HG03342 (cell line): ENCODE data around the gene PARP14.
"Not testable (repeated sequence)": the region's sequence is repeated elsewhere in the genome, so short reads cannot be mapped to it uniquely, and the experiment has no call there.

Experiments used
- ATAC-seq: cut with Tn5 transposase; IDR thresholded peaks from one replicate; pipeline ENCODE4 v1.9.1; 2021; ENCODE audit warnings: mild to moderate bottlenecking, moderate library complexity; ENCODE audit not compliant: unreplicated experiment

PARP14 gene, protein sequence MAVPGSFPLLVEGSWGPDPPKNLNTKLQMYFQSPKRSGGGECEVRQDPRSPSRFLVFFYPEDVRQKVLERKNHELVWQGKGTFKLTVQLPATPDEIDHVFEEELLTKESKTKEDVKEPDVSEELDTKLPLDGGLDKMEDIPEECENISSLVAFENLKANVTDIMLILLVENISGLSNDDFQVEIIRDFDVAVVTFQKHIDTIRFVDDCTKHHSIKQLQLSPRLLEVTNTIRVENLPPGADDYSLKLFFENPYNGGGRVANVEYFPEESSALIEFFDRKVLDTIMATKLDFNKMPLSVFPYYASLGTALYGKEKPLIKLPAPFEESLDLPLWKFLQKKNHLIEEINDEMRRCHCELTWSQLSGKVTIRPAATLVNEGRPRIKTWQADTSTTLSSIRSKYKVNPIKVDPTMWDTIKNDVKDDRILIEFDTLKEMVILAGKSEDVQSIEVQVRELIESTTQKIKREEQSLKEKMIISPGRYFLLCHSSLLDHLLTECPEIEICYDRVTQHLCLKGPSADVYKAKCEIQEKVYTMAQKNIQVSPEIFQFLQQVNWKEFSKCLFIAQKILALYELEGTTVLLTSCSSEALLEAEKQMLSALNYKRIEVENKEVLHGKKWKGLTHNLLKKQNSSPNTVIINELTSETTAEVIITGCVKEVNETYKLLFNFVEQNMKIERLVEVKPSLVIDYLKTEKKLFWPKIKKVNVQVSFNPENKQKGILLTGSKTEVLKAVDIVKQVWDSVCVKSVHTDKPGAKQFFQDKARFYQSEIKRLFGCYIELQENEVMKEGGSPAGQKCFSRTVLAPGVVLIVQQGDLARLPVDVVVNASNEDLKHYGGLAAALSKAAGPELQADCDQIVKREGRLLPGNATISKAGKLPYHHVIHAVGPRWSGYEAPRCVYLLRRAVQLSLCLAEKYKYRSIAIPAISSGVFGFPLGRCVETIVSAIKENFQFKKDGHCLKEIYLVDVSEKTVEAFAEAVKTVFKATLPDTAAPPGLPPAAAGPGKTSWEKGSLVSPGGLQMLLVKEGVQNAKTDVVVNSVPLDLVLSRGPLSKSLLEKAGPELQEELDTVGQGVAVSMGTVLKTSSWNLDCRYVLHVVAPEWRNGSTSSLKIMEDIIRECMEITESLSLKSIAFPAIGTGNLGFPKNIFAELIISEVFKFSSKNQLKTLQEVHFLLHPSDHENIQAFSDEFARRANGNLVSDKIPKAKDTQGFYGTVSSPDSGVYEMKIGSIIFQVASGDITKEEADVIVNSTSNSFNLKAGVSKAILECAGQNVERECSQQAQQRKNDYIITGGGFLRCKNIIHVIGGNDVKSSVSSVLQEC (N-terminal part only)

DNA sequence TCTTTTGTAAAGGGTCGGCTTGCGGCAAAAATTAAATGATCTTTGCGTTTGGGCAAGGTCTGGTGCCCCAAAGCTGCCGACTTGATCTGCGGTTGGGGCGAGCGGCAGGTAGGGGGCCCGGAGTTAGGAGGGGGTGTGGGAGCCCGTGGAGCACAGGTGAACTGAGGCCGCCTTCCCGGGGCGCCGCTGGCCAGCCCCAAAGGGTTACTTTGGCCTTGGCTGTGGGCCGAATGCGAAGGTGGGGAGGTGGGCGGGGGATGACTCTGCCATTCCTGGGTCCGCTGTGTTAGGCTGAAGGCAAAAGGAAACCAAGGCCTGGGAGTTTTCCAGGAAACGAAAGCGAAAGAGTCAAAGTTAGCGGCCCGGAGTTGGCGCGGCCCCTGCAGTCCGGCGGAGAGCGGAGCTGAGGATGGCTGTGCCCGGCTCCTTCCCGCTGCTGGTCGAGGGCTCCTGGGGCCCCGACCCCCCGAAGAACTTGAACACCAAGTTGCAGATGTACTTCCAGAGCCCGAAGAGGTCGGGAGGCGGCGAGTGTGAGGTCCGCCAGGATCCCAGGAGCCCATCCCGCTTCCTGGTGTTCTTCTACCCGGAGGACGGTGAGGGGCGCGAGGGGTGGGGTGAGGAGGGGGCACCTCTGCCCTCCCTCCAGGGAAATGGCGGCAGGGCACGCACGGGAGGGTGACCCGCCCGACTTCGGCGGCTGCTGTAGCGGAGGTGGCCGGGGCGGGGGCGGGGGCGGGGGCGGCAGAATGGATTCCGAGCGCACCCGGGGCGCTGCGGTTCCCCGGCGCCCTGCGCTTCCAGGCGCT lies at the start of gene PARP14:
PARP14 (plus strand) TSS at position 365 of the 809 bp plus-strand sequence; CDS start at position 410, 45 bp downstream.
- ATAC-seq: peak; percentile 42

DNA sequence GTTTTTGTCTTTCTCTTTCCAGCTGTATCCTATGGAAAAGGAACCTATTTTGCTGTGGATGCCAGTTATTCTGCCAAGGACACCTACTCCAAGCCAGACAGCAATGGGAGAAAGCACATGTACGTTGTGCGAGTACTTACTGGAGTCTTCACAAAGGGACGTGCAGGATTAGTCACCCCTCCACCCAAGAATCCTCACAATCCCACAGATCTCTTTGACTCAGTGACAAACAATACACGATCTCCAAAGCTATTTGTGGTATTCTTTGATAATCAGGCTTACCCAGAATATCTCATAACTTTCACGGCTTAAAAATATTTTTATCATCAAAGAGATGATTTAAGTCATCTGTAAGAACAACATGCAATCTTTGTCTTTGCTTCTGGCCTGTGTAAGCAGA lies 44.9 kb upstream of the PARP14 start:
- no peak for ATAC-seq

DNA sequence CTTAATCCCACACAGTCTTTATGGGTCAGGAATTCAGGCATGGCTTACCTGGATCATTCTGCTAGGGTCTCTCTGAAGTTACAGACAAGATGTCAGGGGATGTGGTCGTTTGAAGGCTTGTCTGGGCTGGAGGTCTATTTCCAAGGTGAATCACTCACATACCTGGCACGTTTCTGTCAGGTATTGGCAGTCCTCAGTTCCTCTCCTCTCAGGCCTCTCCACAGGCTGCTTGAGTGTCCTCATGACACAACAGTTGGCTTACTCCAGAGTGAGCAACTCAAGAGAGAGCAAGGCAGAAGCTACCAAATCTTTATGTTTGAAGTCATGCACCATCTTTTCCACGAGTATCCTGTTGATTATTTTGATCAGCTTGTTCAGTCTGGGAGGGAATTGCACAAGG lies 43.9 kb upstream of the PARP14 start:
- ATAC-seq: no peak

DNA sequence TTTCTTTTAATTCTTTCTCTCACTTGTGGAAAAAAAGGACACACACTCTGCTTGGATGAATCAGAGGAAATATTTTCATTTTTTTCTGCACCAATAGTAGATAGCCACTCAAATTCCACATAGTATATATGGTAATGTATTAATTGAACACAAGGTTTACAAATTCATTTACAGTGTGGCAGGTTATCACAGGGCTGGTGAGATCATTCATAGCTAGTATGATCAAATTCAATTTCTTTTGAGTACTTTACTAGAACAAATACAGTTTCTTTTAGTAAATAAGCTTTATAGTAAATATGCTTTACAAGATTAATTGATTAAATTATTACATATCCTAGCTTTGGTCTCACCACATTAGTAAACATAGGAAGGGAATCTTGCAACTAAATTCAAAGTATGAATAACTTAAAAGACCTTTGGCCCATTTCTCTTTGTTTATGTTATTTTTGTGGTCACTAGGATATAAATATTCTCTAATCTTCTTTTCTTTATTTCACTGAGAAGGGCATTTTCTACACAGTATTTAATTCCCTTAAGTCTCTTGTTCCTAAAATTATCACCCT lies 40.1 kb upstream of the PARP14 start:
- no peak for ATAC-seq

DNA sequence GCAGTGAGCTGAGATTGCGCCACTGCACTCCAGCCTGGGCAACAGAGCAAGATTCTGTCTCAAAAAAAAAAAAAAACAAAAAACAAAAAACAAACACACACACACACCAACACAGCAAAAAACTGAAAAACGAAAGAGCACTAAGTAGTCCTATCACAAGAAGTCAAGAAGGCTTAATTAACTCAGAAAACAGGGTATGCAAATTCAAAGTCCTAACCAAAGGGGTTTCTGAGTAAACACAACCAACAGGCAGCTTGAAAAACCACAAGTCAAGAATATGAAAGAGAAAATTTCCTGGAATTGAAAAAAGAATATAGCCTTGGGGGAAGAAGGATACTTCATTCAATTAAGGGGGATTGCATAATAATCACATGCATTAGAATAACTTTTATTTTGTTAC lies 37.7 kb upstream of the PARP14 start:
- ATAC-seq: peak; percentile 71

DNA sequence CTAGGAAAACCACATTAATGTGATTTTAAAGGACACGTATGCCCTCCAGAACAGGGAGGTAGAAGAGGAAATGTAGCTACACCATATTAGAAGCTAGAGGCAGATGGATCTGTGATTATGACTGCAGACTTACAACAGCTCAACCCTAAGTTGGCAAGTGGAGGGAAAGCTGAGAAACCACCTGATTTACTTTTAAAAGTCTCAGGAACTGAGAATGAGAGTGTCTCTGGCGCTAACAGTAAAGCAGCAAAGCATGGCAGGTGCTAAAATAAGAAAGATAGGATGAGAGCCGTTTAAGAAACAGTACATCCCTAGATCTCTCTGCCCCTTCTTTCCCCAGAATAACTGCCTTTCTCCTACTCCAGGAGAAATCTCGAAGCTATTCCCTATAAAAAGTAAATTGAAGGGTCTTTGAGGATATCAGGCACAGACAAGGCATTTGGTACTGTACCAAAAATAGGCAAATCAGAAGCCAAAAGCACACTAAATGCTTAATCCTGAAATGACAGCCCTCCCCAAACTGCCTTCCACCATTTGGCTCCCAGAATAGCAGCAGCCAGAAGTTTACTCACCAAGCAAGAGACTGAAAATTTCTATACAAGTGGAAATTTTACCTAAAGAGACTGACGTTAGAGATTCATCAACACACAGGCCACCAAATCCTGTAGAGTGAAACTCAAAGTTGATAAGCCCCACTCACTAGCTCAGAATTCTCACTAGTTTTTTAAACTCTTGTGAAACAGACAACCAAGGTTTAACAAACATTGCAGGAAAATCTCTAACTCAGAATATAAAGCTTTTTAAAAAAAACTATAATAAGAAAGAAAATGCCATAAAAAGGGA lies 34.3 kb upstream of the PARP14 start:
- ATAC-seq: peak; percentile 59

DNA sequence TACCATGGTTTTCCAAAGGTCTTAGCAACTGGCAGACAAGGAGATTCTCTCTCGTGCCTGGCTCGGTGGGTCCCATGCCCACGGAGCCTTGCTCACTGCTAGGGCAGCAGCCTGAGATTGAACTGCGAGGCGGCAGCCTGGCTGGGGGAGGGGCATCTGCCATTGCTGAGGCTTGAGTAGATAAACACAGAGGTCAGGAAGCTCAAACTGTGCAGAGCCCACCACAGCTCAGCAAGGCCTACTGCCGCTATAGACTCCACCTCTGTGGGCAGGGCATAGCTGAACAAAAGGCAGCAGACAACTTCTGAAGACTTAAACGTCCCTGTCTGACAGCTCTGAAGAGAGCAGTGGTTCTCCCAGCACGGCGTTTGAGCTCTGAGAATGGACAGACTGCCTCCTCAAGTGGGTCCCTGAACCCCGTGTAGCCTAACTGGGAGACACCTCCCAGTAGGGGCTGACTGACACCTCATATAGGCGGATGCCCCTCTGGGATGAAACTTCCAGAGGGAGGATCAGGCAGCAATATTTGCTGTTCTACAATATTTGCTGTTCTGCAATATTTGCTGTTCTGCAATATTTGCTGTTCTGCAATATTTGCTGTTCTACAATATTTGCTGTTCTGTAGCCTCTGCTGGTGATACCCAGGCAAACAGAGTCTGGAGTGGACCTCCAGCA lies 29.3 kb upstream of the PARP14 start:
- not testable (repeated sequence) for ATAC-seq

DNA sequence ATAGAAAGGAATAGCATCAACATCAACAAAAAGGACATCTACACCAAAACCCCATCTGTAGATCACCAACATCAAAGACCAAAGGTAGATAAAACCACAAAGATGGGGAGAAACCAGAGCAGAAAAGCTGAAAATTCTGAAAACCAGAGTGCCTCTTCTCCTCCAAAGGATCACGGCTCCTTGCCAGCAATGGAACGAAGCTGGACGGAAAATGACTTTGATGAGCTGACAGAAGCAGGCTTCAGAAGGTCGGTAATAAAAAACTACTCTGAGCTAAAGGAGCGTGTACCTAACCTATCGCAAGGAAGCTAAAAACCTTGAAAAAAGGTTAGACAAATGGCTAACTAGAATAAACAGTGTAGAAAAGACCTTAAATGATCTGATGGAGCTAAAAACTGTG lies 28.7 kb upstream of the PARP14 start:
- ATAC-seq: not testable (repeated sequence)

DNA sequence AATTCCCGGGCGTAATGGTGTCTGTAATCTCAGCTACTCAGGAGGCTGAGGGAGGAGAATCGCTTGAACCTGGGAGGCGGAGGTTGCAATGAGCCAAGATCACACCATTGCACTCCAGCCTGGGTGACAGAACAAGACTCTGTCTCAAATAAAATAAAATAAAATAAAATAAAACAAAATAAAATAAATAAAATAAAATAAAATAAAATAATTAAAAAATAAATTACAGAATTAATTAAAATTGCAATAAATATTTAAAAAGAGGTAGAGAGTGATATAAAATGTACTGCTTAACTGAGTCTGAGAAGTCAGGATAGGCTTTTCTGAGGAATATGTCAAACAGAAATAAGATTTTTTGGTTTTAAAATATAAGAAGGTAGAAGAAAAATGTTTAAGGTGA lies 22.3 kb upstream of the PARP14 start:
- ATAC-seq: not testable (repeated sequence)

DNA sequence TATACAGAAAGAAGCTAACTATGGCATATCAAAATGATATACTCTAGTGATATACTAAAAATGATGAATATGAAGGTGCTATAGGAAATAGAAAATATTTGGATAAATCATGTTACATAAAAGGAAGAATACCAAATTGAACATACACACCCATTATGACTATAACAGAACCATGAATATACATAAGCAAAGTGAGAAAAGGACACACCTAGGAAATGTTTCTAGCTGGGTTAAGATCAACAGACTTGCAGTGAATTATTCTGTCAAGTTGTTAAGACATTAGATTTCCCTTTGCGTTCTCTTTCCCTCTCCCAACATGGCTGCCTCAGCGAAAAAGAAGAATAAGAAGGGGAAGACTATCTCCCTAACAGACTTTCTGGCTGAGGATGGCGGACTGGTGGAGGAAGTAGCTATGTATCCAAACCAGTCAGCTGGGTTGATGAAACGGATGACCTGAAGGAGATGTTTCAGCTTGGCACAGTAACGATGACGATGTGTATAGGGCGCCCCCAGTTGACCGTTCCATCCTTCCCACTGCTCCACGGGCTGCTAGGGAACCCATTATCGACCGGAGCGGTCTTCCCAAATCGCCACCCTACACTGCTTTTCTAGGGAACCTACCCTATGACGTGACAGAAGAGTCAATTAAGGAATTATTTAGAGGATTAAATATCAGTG lies 20.2 kb upstream of the PARP14 start:
- ATAC-seq: no peak

DNA sequence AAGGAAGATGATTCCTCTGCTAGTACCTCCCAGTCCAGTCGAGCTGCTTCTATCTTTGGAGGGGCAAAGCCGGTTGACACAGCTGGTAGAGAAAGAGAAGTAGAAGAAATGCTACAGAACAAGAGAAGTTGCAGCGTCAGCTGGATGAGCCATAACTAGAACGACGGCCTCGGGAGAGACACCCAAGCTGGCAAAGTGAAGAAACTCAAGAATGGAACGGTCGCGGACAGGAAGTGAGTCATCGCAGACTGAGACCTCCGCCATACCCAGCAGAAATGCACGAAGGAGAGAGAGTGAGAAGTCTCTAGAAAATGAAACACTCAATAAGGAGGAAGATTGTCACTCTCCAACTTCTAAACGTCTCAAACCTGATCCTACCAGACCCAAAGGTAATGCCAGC lies 19.0 kb upstream of the PARP14 start:
- ATAC-seq: no peak

DNA sequence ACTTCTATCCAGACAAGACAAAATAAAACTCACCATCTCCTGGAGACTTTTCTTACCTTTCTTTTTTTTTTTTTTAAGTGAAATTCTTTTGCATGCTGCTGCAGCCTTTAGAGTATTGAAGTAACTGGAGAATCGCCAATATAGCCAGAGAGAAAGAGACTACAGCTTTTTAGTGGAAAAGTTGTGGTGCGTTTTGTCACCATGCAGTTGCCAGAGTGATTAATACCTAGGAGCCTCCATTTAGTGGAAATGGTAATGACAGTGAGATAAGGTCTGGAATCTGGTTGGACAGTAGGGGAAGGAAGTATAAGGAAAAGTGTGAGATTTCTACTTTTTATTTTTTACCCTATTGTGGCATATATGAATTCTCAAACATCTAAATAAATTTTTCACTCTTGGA lies 18.1 kb upstream of the PARP14 start:
- no peak for ATAC-seq

DNA sequence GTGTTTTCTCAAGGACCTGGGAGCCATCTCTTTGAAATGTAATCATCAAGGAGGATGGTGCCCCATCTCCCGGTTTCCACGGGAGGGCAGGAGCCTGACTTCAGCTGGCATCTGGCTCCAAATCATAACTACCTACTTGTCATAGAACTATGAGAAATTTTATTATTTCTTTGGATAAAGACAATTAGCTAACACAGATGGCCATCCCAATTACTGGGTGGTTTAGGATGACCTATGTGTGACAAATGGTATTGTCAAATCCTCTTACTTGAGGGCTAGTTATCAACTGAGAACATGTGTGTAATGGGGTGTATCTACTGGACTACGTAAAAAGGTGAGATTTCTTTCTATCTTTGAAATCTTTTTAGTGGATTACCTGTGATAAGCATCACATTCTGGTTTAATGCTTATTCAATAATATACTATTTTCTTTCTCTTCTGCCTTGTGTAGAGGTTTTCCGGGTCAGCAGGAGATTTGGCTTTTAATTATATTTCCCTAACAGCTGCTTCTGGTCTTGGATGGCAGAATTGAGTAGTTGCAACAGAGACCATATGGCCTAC lies 15.3 kb upstream of the PARP14 start:
- ATAC-seq: no peak

DNA sequence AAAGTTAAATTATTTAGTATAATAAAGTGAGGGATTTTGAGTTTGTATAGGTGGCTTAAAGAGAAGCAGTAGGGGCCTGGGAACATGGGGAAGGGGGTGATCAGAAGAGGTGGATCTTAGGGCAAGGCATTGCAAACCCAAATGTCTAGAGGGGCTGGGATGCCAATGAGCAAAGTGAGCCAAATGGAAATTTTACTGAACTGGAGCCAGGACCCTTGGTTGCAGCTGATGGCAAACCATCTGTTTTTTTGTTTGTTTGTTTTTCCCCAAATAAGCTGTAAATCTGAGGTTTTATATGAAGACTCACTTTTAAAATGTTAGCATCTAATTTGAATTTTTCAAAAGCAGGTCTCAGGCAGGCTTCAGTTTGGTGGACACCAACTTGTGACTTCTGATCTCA lies 14.8 kb upstream of the PARP14 start:
- no peak for ATAC-seq

DNA sequence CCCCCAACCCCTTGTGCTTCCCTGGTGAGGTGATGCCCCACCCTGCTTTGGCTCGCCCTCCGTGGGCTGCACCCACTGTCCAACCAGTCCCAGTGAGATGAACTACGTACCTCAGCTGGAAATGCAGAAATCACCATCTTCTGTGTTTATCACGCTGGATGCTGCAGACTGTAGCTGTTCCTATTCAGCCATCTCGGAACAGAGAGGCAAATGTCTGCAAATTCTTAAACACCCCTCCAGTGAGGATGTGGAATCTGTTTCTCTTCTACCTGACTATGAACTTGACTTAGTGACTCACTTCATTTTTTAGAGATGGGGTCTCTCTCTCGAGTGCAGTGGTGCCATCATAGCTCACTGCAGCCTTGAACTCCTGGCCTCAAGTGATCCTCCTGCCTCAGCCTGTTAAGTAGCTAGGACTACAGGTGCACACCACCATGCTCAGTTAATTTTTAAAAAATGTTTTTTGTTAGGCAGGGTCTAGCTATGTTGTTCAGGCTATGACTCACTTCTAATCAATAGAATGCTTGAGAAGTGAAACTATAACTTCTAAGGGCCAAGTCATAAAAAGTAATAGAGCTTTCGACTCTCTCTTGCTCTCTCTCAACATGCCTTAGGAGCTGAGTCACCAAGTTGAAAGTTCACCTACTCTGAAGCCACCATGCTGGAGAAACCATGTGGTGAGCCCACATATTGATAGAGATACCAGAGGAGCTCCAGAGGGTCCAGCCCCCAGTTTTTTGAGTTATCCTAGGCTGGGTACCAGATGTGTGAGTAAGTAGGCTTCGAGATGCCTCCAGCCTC lies 11.5 kb upstream of the PARP14 start:
- ATAC-seq: no peak

DNA sequence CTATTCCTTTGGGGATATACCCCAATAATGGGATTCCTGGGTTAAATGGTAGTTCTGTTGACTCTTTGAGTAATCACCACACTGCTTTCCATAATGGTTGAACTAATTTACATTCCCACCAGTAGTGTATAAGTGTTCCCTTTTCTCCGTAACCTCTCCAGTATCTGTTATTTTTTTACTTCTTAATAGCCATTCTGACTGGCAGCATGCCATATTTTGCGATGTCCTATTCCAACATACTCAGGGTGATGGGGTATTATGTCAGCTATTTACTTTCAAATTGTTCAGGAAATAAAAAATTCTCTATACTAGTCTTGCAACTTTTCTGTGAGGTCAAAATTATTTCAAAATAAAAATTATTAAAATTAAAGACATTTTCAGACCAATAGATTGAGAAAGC lies 9.1 kb upstream of the PARP14 start:
- no peak for ATAC-seq

DNA sequence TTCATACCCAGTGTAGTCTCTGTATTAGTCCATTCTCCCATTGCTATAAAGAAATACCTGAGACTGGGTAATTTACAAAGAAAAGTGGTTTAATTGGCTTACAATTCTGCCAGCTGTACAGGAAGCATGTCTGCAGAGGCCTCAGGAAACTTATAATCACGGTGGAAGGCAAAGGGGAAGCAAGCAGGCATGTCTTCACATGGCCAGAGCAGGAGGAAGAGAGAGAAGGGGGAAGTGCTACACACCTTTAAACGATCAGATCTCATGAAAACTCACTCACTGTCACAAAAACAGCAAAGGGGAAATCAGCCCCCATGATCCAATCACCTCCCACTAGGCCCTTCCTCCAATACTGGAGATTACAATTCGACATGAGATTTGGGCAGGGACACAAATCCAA lies 6.3 kb upstream of the PARP14 start:
- no peak for ATAC-seq
